K562 (cell line): ENCODE data around the gene TRAIP. TPM values are rescaled to one million over a fixed set of nuclear protein-coding genes. Genes with fewer than 3 reads are reported as not detected.
A peak's percentile ranks its signal among the peaks of the same experiment; 100 is the strongest.

Experiments
- ARID4B ChIP-seq: sonication (generic); formaldehyde crosslinking; IDR thresholded peaks from 2 replicates; pipeline ENCODE4 v1.8.0; 2022; ENCODE audit warnings: mild to moderate bottlenecking, missing genetic modification reagents
- C11orf30 ChIP-seq: fragments of 450-650 bp; IDR thresholded peaks from 2 replicates; pipeline ENCODE4 v1.6.1; 2016; ENCODE audit warnings: low read depth, mild to moderate bottlenecking
- CBX1 ChIP-seq: sonication (generic); IDR thresholded peaks from 2 replicates; pipeline ENCODE4 v1.6.1; 2016; ENCODE audit warnings: antibody characterized with exemption, low read depth, mild to moderate bottlenecking
- HEY1 ChIP-seq: fragments of 250-450 bp; sonication (Bioruptor Pico); IDR thresholded peaks from 2 replicates; pipeline ENCODE4 v1.5.0; 2020; ENCODE audit warnings: mild to moderate bottlenecking, moderate library complexity, borderline replicate concordance
- IRF2 ChIP-seq: sonication (generic); formaldehyde crosslinking; IDR thresholded peaks from 2 replicates; pipeline ENCODE4 v1.8.1; 2022; ENCODE audit warnings: mild to moderate bottlenecking, missing genetic modification reagents
- MAFF ChIP-seq: IDR thresholded peaks from 2 replicates; pipeline ENCODE4 v1.6.1; 2012; ENCODE audit warnings: low read length, improper control_type of control experiment
- MAZ ChIP-seq, 2 experiments: fragments of 450-650 bp in 1 of 2; sonication (generic) in 1 of 2; formaldehyde crosslinking; IDR thresholded peaks in 1 of 2; conservative IDR thresholded peaks in 1 of 2; 2 replicates each; pipeline versions ENCODE4 v1.4.0 to v1.5.0; 2020; ENCODE audit warnings: mild to moderate bottlenecking in 1 of 2, missing genetic modification reagents in 1 of 2
- MBD1 ChIP-seq: fragments of 250-450 bp; sonication (Bioruptor Pico); IDR thresholded peaks from 2 replicates; pipeline ENCODE4 v1.8.0; 2022; ENCODE audit warnings: inconsistent platforms
- NR4A1 ChIP-seq, 2 experiments: fragments of 250-450 bp in 1 of 2; fragments of 450-650 bp in 1 of 2; sonication (Bioruptor Pico) in 1 of 2; IDR thresholded peaks; 2 replicates each; pipeline versions ENCODE4 v1.4.0 to v1.6.1; 2016 to 2020; ENCODE audit warnings: mild to moderate bottlenecking in 2 of 2, missing compliant biosample characterization in 1 of 2, missing genetic modification characterization in 1 of 2, moderate library complexity in 1 of 2
- PCBP1 ChIP-seq: fragments of 200-400 bp; formaldehyde crosslinking; IDR thresholded peaks from 2 replicates; pipeline ENCODE4 v1.6.1; 2018; ENCODE audit warnings: mild to moderate bottlenecking, low read depth, low read length; ENCODE audit not compliant: poor library complexity, severe bottlenecking
- PHB ChIP-seq: fragments of 250-450 bp; sonication (Bioruptor Pico); IDR thresholded peaks from 2 replicates; pipeline ENCODE4 v1.5.0; 2021
- RBBP5 ChIP-seq: fragments of 200-600 bp; sonication (generic); IDR thresholded peaks from 2 replicates; pipeline ENCODE4 v1.6.1; 2012; ENCODE audit warnings: borderline replicate concordance, mild to moderate bottlenecking, low read length, control low read depth, inconsistent platforms; ENCODE audit not compliant: insufficient read depth, poor library complexity, severe bottlenecking
- SRSF3 ChIP-seq: fragments of 200-400 bp; formaldehyde crosslinking; IDR thresholded peaks from 2 replicates; pipeline ENCODE4 v1.6.1; 2016; ENCODE audit warnings: mild to moderate bottlenecking, low read length, moderate library complexity; ENCODE audit not compliant: insufficient read depth
- TCF7L2 ChIP-seq: fragments of 150-350 bp; IDR thresholded peaks from 2 replicates; pipeline ENCODE4 v1.6.1; 2016; ENCODE audit warnings: low read depth, mild to moderate bottlenecking, low read length, moderate library complexity
- THRA ChIP-seq: fragments of 450-650 bp; IDR thresholded peaks from 2 replicates; pipeline ENCODE4 v1.6.1; 2017; ENCODE audit warnings: mild to moderate bottlenecking, moderate library complexity
- ZNF780A ChIP-seq: fragments of 250-450 bp; sonication (Bioruptor Pico); IDR thresholded peaks from 2 replicates; pipeline ENCODE4 v1.5.0; 2021; ENCODE audit warnings: mild to moderate bottlenecking
- polyA plus RNA-seq, 8 experiments: library from polyadenylated mRNA; depleted of rRNA in 4 of 8; stranded (reverse) in 5 of 8; unstranded in 3 of 8; fragments of >200 nt; fragmentation: Nextera tagmentation in 2 of 8; fragmentation: Illumina TruSeq in 1 of 8; extraction: Ambion mirVana in 2 of 8; extraction: Trizol in 1 of 8; gene quantifications; 2 replicates each; pipeline versions ENCODE4 v1.2.1 to v1.2.3, GENCODE V29; 2011 to 2014; ENCODE audit warnings: inconsistent platforms in 1 of 8, missing spikeins in 1 of 8
- total RNA-seq, 7 experiments: library from RNA; depleted of rRNA in 6 of 7; stranded (reverse); fragments of >200 nt in 6 of 7; fragmentation: Illumina TruSeq in 2 of 7; extraction: Trizol in 2 of 7; gene quantifications; 2 replicates each; pipeline versions ENCODE4 v1.2.1 to v1.2.3, GENCODE V29; 2011 to 2021; ENCODE audit warnings: low replicate concordance in 1 of 7
- TF ChIP-seq, protein P1 (sequence below): fragments of 250-450 bp; sonication (Bioruptor Pico); IDR thresholded peaks from 2 replicates; pipeline ENCODE4 v1.4.0; 2020

Gene TRAIP
- total and polyA plus RNA-seq, 9 of the 15 experiments (the other 6 are each of a cell fraction or from before 2014, with no cell fraction given) = 14.3 to 38.6 (median 21.2) TPM

DNA sequence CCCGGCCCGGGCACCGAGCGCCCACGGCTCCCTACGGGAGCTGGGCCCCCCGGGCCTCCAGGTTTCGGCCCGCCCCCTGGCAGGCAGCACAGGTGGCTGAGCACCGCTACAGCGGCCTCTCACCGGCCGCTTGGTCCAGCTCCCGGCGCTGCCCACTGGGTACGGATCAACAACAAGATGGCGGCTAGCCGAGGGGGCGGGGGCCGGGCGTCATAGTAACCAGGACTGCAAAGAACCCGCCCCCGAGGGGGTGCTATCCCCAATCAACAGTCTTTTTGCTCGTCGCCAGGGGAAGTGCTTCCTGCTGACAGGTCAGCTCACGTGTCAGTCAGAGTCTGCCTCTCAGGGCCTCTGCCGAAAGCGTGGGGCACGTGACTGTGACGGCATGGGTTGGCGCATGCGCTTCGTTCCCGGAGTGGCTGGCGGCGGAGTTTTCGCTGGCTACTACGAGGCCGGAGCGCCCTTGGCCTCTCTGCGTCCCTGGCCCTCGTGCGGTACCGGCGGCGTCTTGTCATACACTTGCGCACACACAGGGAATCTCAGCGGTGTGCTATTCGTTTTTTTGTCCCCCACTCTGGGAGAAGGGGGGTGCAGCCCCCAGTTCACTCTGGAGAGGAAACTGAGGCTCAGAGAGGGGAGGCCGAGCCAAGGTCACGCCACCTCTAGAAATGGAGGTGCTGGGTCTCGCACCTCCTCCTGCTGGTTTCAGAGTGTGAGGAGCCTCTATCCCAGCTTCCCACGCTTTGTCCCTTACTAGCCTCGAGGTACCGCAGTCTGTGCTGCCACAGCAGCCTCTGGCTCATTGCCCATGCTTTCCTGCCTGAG is 69.8 kb downstream of the TRAIP start, which contains the start of gene IP6K1 (continued):
- no peak for TF ChIP-seq MBD1 (CRISPR knock-in tag)
- no peak for TF ChIP-seq TCF7L2
- TF ChIP-seq RBBP5 = peak; percentile 80
- no peak for TF ChIP-seq MAFF
- no peak for TF ChIP-seq C11orf30
- TF ChIP-seq MAZ (CRISPR knock-in tag; conservative IDR thresholded peaks at IDR 0.05 in 1 of 2, IDR thresholded peaks at IDR 0.05 in 1 of 2) = peak; percentile 23 to 43; a peak in 3 of 4 replicates
- TF ChIP-seq ZNF780A = no peak
- TF ChIP-seq PCBP1 = no peak
- TF ChIP-seq, protein P1, sequence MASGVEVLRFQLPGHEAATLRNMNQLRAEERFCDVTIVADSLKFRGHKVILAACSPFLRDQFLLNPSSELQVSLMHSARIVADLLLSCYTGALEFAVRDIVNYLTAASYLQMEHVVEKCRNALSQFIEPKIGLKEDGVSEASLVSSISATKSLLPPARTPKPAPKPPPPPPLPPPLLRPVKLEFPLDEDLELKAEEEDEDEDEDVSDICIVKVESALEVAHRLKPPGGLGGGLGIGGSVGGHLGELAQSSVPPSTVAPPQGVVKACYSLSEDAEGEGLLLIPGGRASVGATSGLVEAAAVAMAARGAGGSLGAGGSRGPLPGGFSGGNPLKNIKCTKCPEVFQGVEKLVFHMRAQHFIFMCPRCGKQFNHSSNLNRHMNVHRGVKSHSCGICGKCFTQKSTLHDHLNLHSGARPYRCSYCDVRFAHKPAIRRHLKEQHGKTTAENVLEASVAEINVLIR (CRISPR knock-in tag) = peak; percentile 54; the same call in 1 of the 2 replicates
- no peak for TF ChIP-seq PHB
- TF ChIP-seq ARID4B (CRISPR knock-in tag) = no peak
- TF ChIP-seq CBX1 = no peak
- no peak for TF ChIP-seq SRSF3
- no peak for TF ChIP-seq NR4A1 (CRISPR knock-in tag; IDR thresholded peaks at IDR 0.05)
- TF ChIP-seq NR4A1 (tag; IDR thresholded peaks at IDR 0.05) = peak; percentile 72; the same call in 1 of the 2 replicates
- no peak for TF ChIP-seq IRF2 (CRISPR knock-in tag)
- no peak for TF ChIP-seq THRA
- TF ChIP-seq HEY1 = no peak
